Activated CD4-positive, alpha-beta memory T cell treated with anti-CD3 and anti-CD28 coated beads for 36 hours (primary cell): Measurements from ENCODE around the gene LACC1. TPM values are rescaled to one million over a fixed set of nuclear protein-coding genes. Genes with fewer than 3 reads are reported as not detected.

Source experiments
- CTCF ChIA-PET: fragments of 350-600 bp; sonication (Branson Sonifier 250); formaldehyde crosslinking; loops from one replicate; lab custom pipeline; 2021; ENCODE audit warnings: antibody characterized with exemption, inconsistent platforms; lab: Charles Lee
- POLR2A ChIA-PET: fragments of 350-600 bp; sonication (Branson Sonifier 250); formaldehyde crosslinking; loops from one replicate; lab custom pipeline; 2021; ENCODE audit warnings: antibody characterized with exemption; lab: Charles Lee
- DNase-seq: peaks from one replicate; pipeline ENCODE4 v3.0.0-alpha.2; 2020
- H3K27ac Mint-ChIP-seq: one replicate; pipeline ENCODE4 v1.8.0; 2021; ENCODE audit warnings: mixed read lengths
- H3K27me3 Mint-ChIP-seq: one replicate; pipeline ENCODE4 v1.8.0; 2021; ENCODE audit warnings: mixed read lengths
- H3K36me3 Mint-ChIP-seq: one replicate; pipeline ENCODE4 v1.8.0; 2021; ENCODE audit warnings: mixed read lengths
- H3K4me1 Mint-ChIP-seq: one replicate; pipeline ENCODE4 v1.8.0; 2021; ENCODE audit warnings: low read depth, mixed read lengths
- H3K4me3 Mint-ChIP-seq: one replicate; pipeline ENCODE4 v1.8.0; 2021; ENCODE audit warnings: mild to moderate bottlenecking, mixed read lengths
- H3K9me3 Mint-ChIP-seq: one replicate; pipeline ENCODE4 v1.8.0; 2021; ENCODE audit warnings: mixed read lengths
- intact Hi-C: fragments of 100-400 bp; cut with micrococcal nuclease; formaldehyde crosslinking; loops from one replicate; pipeline ENCODE4 v1.15.1; 2023
- total RNA-seq, 2 experiments: library from RNA; stranded (reverse); gene quantifications; one replicate each; pipeline ENCODE4 v1.2.3, GENCODE V29; 2021

LACC1 gene
- total RNA-seq, 2 experiments from 2014 or later: 4.4 to 4.5 TPM

DNA sequence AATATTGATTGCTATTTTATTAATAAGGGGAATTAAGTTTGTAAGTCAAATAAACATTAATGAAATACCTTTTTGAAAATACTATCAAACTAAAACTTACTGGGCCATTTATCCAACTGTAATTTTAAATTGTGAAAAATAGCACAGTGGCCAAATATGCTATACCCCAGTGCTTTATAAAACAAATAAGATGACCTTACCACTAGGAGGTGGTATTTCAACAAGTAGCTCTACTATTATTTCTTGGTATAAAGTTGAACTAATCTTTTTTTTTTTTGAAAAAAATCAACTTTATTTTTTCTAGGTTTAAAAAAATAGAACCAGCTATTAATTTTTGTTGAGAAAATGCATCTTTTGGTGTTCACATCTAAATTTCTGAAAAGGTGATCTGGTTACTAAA is 14.7 kb downstream of the LACC1 start:
- H3K4me1 Mint-ChIP-seq: no peaks in the 10 kb centered on the region
- H3K27ac Mint-ChIP-seq: no peak overlapping the region
- intact Hi-C loops: no loop called here
- ChIA-PET CTCF (interaction anchor here (0.6 to 1.5 kb wide), 4 partner anchors 13 to 542 kb away, joined by 3 to 7 read pairs (median 4); no protein-coding TSS in a partner anchor), POLR2A (no interaction called here)
- H3K9me3 Mint-ChIP-seq: no peaks in the 10 kb centered on the region
- no peak for DNase-seq
- no peaks in the 10 kb centered on the region for H3K27me3 Mint-ChIP-seq
- no peak overlapping the region for H3K4me3 Mint-ChIP-seq
- peaks cover 6% of the 10 kb centered on the region for H3K36me3 Mint-ChIP-seq

DNA sequence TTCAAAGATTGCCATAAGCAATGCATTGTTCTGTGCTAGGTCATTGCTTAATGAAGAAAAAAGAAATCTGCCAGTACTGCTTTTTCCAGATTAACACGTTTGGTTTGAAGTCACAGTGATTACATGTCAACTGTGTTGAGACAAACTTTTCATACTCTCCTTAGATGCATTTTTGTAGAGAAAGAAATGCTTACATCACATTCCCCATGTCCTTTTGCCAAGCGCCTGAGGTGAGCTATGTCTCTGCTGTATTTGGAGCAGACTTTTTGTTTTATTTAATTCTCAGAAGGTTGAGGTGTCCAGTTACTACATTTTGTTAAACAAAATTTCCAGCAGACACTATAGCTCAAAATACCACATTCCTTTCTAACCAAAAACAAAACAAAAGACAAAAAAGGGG is 16.2 kb downstream of the LACC1 start:
- CTCF ChIA-PET: interaction anchor here (1.5 kb wide), 1 partner anchor 9 kb away, joined by 3 read pairs; no protein-coding TSS in a partner anchor
- H3K27me3 Mint-ChIP-seq: no peaks in the 10 kb centered on the region
- intact Hi-C loops: no loop called here
- H3K36me3 Mint-ChIP-seq: no peaks in the 10 kb centered on the region
- H3K27ac Mint-ChIP-seq: no peak overlapping the region
- H3K9me3 Mint-ChIP-seq: no peaks in the 10 kb centered on the region
- H3K4me1 Mint-ChIP-seq: no peaks in the 10 kb centered on the region
- POLR2A ChIA-PET: no interaction called here
- no peak overlapping the region for H3K4me3 Mint-ChIP-seq
- DNase-seq: no peak

DNA sequence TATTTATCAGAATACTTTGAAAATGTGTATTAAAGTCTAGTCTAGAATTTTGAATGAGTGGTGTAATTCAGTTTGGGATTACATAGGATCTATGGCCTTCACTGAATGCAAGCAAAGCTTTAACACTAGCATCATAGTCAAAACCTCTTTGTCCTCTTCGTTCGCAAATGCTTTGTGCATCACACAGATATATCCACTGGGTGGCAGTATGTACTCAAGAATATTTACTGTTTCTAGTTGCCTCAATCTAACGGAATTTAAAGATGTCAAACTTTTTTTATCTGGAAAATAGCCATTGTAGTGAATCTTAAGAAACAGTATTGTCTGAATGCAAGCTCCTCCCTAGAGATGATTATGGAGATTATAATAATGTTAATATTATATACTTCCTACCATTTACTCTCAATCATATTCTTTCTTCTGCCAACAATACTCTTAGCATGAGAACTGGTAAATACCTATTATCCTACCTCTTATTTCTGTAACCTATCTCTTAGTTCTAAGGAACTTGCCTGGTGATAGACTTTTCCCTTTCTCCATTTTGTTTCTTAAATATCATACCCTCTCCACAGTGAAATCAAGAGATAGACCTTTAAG is 25.8 kb downstream of the LACC1 start:
- DNase-seq: peak; percentile 9
- H3K27me3 Mint-ChIP-seq: peaks cover 9% of the 10 kb centered on the region
- H3K36me3 Mint-ChIP-seq: no peaks in the 10 kb centered on the region
- H3K9me3 Mint-ChIP-seq: no peaks in the 10 kb centered on the region
- H3K4me3 Mint-ChIP-seq: no peak overlapping the region
- CTCF ChIA-PET: interaction anchor here (0.6 to 5.1 kb wide), 19 partner anchors 11 to 577 kb away, joined by 3 to 118 read pairs (median 3); partner anchors contain the start of genes CCDC122 and LACC1
- intact Hi-C loops: loop anchor here (1.0 to 10.0 kb wide), 5 partner anchors 147 to 566 kb away; no protein-coding TSS in a partner anchor
- no peak overlapping the region for H3K27ac Mint-ChIP-seq
- H3K4me1 Mint-ChIP-seq: peaks cover 3% of the 10 kb centered on the region
- POLR2A ChIA-PET: no interaction called here

DNA sequence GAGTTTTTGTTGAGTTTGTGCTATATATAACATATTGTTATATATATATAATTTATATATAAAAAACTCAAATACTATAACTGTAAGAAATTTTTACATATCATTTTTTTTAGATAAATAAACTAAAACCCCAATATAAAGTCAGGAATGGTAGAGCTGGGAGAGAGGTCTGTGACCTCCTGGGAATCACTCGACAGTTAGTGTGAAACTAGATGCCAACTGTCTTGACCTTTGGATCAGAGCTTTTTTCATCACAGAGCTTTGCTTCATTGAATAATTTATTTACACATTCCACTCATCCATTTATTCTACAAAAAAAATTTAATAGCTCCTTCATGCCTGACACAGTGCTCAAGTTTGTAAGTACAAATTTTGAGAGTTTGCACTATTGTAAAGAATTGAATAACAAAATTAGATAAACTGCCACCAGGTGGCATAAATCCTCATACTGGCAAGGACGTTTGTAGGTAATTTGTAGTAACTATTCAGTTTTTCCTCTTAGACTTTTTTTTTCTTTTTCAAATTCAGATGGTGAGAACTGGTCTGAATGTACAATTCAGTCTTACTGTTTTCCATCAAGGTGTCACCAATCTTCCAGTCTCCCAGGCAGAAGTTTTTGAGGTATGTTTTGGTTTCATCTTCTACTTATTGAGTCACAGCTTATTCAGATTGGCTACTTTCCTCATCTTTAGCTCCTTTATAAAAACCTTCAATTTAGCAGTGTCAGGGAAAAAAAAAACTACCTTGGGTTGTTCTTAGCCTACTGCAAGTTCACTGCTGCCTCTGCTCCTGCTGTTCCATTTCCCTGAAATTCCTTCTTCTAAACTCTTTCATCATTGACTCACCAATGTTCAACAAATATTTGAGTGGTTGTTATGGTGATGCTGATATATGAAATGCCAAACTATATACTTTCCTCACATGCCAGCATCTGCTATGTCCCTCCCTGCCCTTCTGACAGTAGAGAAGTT is 28.7 kb downstream of the LACC1 start:
- intact Hi-C loops: loop anchor here (1.0 to 10.0 kb wide), 4 partner anchors 144 to 530 kb away; no protein-coding TSS in a partner anchor
- CTCF ChIA-PET: interaction anchor here (0.5 to 5.1 kb wide), 24 partner anchors 10 to 967 kb away, joined by 3 to 118 read pairs (median 4); no protein-coding TSS in a partner anchor

DNA sequence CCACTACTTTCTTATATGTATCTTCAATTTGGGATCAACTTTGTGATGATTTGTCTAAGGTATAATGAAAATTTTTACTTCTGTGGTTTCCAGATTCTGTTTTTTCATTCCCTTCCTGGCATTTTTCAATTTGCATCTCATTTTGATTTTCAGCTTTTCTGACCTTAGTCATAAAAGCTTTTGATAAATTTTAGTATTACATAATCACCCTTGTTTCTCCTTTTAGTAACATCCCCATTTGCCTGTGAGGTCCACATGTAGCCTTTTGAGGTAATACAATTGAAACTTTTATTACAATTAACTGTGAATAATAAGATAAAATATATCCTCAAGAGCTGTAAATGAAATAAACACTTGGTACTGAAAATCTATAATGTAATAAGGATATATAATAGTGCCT is 31.2 kb downstream of the LACC1 start:
- ChIA-PET POLR2A (no interaction called here), CTCF (interaction anchor here (1.1 kb wide), 1 partner anchor 9 kb away, joined by 3 read pairs; no protein-coding TSS in a partner anchor)
- intact Hi-C loops: no loop called here
- no peak for DNase-seq
- peaks cover 3% of the 10 kb centered on the region for H3K4me1 Mint-ChIP-seq
- no peak overlapping the region for H3K4me3 Mint-ChIP-seq
- H3K36me3 Mint-ChIP-seq: no peaks in the 10 kb centered on the region
- H3K27ac Mint-ChIP-seq: no peak overlapping the region
- no peaks in the 10 kb centered on the region for H3K9me3 Mint-ChIP-seq
- H3K27me3 Mint-ChIP-seq: peaks cover 15% of the 10 kb centered on the region

More for the DNA sequence above, 28.7 kb downstream of the LACC1 start:
- no peak for DNase-seq
- Mint-ChIP-seq H3K36me3 (no peaks in the 10 kb centered on the region), H3K4me3 (no peak overlapping the region), H3K27me3 (peaks cover 16% of the 10 kb centered on the region), H3K4me1 (peaks cover 3% of the 10 kb centered on the region), H3K27ac (no peak overlapping the region), H3K9me3 (no peaks in the 10 kb centered on the region)
- POLR2A ChIA-PET: no interaction called here

DNA sequence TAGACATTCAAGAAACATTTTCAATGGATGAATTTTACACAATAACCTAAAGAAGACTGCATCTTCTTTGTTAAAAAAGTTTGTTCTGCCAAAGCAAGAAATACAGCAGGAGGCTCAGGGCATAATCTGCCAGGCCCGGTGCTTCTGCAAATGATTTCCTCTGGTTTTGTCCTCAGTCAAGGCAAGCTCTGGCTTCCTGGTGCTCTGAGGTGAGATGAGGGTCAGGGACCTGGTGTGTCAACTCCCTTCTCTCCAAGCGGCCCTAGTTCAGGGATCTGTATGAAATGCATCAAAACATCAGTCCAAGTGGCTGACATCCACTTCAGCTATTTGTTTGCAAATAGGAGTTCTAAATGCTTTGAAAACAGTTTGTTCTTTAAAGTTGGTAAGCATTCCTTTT is 31.6 kb downstream of the LACC1 start:
- Mint-ChIP-seq H3K27me3 (peaks cover 15% of the 10 kb centered on the region), H3K27ac (no peak overlapping the region), H3K36me3 (no peaks in the 10 kb centered on the region), H3K9me3 (no peaks in the 10 kb centered on the region), H3K4me1 (peaks cover 3% of the 10 kb centered on the region), H3K4me3 (no peak overlapping the region)
- POLR2A ChIA-PET: no interaction called here
- intact Hi-C loops: no loop called here
- CTCF ChIA-PET: interaction anchor here (1.1 kb wide), 1 partner anchor 9 kb away, joined by 3 read pairs; no protein-coding TSS in a partner anchor
- no peak for DNase-seq

DNA sequence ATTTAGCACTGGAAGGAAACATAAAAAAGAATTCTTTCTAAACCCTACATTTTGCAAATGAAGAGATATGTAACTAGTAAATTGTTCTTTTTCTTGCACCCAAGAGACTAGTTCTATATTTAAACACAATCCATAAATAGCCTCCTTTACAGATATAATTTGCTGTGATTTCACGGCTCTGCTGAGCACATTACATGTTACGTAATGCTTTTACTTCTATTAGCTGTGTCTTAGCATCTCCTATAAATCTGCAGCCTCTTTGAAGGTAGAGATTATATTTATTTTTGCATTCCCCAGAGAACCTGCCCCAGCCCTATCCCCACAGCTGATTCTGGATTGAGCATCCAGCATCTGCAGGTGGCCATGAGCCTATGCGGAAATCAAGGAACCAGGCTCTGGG is 32.2 kb downstream of the LACC1 start:
- ChIA-PET CTCF (no interaction called here), POLR2A (no interaction called here)
- H3K27ac Mint-ChIP-seq: no peak overlapping the region
- DNase-seq: no peak
- H3K4me1 Mint-ChIP-seq: peaks cover 3% of the 10 kb centered on the region
- intact Hi-C loops: no loop called here
- H3K4me3 Mint-ChIP-seq: no peak overlapping the region
- no peaks in the 10 kb centered on the region for H3K9me3 Mint-ChIP-seq
- no peaks in the 10 kb centered on the region for H3K36me3 Mint-ChIP-seq
- peaks cover 11% of the 10 kb centered on the region for H3K27me3 Mint-ChIP-seq

DNA sequence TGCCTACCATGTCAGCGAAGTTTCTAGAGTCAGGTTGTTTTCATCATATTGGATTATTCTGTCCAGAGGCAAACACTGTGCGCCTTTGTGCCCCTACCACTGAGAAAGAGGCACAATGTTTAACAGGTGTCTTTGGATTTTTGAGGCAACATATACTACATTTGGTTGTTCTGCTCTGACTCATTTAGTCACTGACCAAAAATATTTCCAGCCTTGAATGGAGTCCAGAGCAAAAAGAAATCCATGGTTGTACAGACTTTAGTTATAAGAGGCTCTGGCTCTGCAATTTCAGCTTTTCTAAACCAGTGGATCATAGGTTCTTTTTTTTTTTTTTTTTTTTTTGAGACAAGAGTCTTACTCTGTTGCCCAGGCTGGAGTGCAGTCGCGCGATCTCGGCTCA is 35.7 kb downstream of the LACC1 start:
- no peak overlapping the region for H3K27ac Mint-ChIP-seq
- ChIA-PET CTCF (interaction anchor here (1.4 kb wide), 1 partner anchor 12 kb away, joined by 3 read pairs; no protein-coding TSS in a partner anchor), POLR2A (no interaction called here)
- no peaks in the 10 kb centered on the region for H3K36me3 Mint-ChIP-seq
- H3K27me3 Mint-ChIP-seq: peaks cover 12% of the 10 kb centered on the region
- no peak for DNase-seq
- intact Hi-C loops: no loop called here
- H3K4me3 Mint-ChIP-seq: no peak overlapping the region
- H3K4me1 Mint-ChIP-seq: no peaks in the 10 kb centered on the region
- H3K9me3 Mint-ChIP-seq: no peaks in the 10 kb centered on the region

DNA sequence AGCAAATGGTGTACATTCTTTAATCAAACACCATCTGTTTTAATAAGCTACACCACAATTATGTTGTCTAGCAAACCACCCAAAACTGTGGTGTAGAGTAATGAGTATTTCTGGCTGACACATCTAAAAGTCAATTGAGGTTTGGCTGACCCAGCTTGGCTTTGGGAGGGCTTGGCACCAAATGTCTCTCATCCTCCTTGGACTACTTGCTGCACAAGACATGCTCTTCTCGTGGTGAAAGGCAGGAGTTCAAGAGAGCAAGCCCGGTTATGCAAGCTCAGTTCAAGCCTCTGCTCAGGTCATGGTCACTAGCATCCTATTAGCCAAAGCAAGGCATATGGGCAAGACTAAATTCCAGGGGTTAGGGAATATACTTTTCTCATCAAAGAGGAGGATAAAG is 37.1 kb downstream of the LACC1 start:
- no peak for DNase-seq
- ChIA-PET CTCF (interaction anchor here (1.0 kb wide), 1 partner anchor 11 kb away, joined by 3 read pairs; no protein-coding TSS in a partner anchor), POLR2A (no interaction called here)
- no peaks in the 10 kb centered on the region for H3K4me1 Mint-ChIP-seq
- H3K36me3 Mint-ChIP-seq: no peaks in the 10 kb centered on the region
- peaks cover 16% of the 10 kb centered on the region for H3K27me3 Mint-ChIP-seq
- H3K9me3 Mint-ChIP-seq: no peaks in the 10 kb centered on the region
- no peak overlapping the region for H3K27ac Mint-ChIP-seq
- no peak overlapping the region for H3K4me3 Mint-ChIP-seq
- intact Hi-C loops: no loop called here

DNA sequence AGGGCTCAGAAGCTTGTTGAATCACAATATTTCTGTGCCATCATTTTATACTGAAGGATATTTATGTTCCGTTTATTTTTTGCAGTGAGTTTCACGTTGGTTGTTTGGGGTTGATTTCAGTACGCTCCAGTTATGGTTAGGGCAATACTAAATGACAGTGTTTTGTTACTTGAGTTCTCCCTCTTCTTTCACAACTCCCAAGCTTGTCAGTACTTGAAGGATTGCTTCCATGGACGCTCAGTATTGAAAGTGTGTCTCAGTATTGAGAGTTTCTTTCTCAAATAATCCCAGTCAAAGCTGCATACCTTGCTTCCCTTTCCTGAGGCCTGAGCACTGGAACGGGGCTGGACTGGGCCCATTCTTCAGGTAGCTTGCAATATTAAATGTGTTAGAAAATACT is 38.9 kb downstream of the LACC1 start:
- H3K9me3 Mint-ChIP-seq: no peaks in the 10 kb centered on the region
- intact Hi-C loops: no loop called here
- no peaks in the 10 kb centered on the region for H3K4me1 Mint-ChIP-seq
- POLR2A ChIA-PET: no interaction called here
- no peak for DNase-seq
- H3K27ac Mint-ChIP-seq: no peak overlapping the region
- H3K4me3 Mint-ChIP-seq: no peak overlapping the region
- H3K36me3 Mint-ChIP-seq: no peaks in the 10 kb centered on the region
- peaks cover 9% of the 10 kb centered on the region for H3K27me3 Mint-ChIP-seq
- CTCF ChIA-PET: interaction anchor here (1.4 to 1.5 kb wide), 2 partner anchors 11 to 13 kb away, joined by 4 read pairs; no protein-coding TSS in a partner anchor

DNA sequence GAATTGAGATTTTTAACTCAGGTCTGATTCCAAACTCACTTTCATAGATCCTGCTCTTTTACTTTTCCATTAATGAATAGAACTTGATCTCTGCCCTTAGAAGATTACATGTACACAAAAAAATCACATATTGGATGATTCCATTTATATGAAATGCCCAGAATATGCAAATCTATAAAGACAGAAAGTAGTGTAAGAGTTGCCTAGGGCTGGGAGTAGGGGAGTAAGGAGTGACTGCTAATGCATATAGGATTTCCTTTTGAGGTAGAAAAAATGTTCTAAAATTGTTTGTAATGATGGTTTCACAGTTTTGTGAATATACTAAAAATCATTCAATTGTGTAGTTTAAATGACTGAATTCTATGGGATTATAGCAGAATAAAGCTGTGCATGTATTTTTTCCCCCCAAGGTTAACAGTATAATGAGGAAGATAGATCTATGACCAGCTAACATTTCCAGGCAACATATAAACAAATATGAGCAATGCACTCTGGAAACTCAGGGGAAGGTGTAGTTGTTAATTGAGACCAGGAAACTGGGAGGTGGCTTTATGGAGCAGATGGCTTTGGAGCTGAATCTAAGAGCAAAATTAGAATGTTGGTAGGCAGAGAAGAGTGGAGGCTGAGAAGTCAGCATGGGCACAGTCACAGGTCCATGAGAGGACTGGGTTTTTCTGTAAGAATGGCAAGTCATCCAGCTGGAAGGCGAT is 41.4 kb downstream of the LACC1 start:
- POLR2A ChIA-PET: no interaction called here
- Mint-ChIP-seq H3K27ac (no peak overlapping the region), H3K36me3 (no peaks in the 10 kb centered on the region), H3K27me3 (peaks cover 9% of the 10 kb centered on the region), H3K9me3 (no peaks in the 10 kb centered on the region), H3K4me3 (no peak overlapping the region), H3K4me1 (no peaks in the 10 kb centered on the region)
- CTCF ChIA-PET: interaction anchor here (1.0 kb wide), 1 partner anchor 518 kb away, joined by 3 read pairs; no protein-coding TSS in a partner anchor
- no peak for DNase-seq
- intact Hi-C loops: no loop called here
